Raji (cell line): ENCODE results near the gene LTA.
A peak's percentile ranks its signal among the peaks of the same experiment; 100 is the strongest.

Experiments used
- POLR2A ChIP-seq: IDR thresholded peaks from 2 replicates; pipeline ENCODE4 v1.6.1; 2011; ENCODE audit warnings: low read depth, low read length, control low read depth; ENCODE audit not compliant: insufficient read depth

Gene LTA

GRCh38 chr6:31572041-31572911, at the start of gene LTA:
LTA (plus strand) TSS chr6:31572289; CDS start chr6:31572743, 454 bp downstream.
- TF ChIP-seq POLR2A: peak; percentile 54

- TF ChIP-seq POLR2A: no peak
Measured at GRCh38 chr6:31525553-31525931, 46.5 kb upstream of the LTA start.

DNA sequence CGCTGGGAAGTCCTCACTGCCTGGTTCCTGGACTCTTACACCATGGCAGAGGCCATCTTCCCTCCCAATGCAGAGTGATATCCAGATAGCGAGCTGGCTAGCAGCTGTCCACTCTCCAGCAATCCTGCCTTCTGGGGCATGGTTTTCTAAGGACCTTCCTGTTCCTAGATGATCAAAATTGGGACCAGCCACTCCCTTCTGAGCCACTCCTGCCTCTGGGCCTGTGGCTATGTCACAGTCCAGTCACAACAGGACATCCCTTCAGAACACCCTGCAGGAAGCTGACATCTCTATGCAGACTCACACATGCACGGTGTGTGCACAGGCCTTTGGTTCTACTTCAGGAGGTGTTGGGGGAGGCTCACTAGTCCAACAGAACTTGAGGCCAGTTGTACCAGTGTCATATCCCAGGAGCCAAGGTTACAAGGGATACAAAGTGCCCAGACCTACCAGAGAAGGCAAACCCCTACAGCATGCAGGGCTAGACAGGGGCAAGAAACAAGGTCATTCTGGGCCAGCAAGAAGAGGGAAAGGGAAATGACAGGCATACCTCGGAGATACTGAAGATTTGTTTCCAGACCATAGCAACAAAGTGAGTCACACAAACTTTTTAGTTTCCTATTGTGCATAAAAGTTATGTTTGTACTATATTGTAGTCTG, 46.0 kb upstream of the LTA start:
- no peak for TF ChIP-seq POLR2A

DNA sequence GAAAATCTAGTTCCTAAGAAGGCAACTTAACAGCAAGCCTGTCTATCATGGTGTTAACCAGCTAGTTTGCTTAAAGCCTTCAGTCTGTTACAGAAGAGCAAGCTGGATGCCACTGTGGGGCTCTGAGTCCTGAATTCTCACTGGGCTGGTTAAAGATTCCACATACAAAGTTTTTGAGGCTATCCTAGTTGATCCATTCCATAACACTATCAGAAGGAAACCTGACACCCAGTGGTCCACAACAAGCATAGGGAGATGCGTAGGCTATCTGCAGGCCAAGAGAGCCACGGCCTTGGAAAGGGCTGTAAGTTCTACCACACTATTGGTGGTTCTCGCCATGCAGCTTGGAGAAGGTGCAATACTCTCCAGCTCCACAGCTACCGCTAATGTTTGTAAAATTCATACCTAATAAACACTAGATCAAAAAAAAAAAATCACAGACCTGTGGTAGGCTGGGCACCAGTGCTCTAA, 43.7 kb upstream of the LTA start:
- no peak for TF ChIP-seq POLR2A

GRCh38 chr6:31528821-31529328, 43.2 kb upstream of the LTA start, which contains the start of gene MCCD1:
MCCD1 (plus strand) TSS chr6:31528962; CDS start chr6:31529015, 53 bp downstream.
- no peak for TF ChIP-seq POLR2A

GRCh38 chr6:31529329-31530150, 42.5 kb upstream of the LTA start:
- TF ChIP-seq POLR2A: no peak

DNA sequence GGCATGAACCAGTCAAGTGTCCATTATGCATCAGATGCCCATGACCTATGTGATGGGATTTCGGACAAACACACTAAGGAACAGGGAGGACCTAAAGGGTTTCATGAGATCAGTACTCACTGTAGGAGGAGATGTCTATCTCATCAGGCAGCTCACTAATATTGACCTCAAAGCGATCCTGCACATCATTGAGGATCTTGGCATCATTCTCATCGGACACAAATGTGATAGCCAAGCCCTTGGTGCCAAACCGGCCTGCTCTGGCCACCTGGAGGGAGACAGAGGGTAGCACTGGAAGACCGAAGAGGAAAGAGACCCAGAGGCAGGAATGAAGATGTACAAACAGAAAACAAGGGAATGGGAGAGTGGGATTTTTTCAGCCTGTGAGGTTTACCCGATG, 41.4 kb upstream of the LTA start:
- no peak for TF ChIP-seq POLR2A

DNA sequence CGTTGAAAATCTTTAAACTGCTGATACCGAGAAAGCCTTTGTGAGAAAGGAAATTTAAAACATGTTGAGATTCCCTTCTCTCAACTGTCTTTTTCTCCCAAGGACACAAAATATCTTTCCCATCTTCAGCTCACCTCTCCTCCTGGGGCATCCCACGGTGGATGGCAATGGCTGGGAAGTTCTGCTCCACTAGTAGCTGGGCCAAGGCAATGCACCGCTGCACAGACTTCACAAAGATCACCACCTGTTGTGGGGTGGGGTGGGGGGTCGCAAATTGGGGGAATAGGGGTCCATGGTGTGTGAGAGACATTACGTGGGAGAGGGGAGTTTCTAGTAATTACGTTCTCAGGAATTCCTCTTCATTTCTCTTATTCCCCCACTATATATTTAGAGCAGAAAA, 40.9 kb upstream of the LTA start:
- no peak for TF ChIP-seq POLR2A

GRCh38 chr6:31531771-31532643, 40.1 kb upstream of the LTA start:
- TF ChIP-seq POLR2A: no peak

DNA sequence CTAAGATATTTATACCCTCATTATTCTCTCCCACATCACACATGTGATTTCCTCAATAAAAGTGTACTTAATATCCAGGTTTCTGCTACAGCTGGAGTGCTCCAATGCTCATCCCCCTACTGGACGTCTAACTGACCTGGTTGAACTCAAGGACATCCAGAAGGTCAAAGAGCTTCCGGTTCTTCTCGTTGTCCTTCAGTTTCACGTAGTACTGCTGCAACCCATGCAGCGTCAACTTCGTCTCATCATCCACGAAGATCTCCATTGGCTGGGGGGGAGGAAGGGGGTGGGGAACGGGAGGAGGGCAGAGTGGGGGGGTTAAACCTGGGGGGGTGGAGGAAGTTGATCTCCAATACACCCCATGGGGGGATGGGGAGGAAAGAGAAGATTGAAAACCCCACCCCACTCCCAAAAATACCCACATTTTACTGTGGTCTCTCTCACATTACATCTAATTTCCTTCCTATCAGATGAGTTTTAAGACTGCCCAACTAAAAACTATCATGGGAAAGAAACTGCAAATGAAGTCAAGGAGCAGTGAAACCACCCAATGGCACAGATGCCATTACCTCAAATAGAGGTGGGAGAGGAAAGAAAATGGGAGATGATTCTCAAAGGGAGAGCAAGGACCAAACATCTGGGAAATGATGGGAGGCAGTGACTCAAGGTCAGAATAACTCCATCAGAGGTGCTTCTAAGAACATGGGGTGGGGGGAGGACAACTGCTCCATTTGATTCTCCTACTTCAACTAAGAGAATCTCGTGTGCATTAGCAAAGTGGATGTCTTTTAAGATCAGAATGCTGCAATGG, 39.2 kb upstream of the LTA start:
- no peak for TF ChIP-seq POLR2A

- TF ChIP-seq POLR2A: no peak
Measured at GRCh38 chr6:31533455-31533841, 38.6 kb upstream of the LTA start.

DNA sequence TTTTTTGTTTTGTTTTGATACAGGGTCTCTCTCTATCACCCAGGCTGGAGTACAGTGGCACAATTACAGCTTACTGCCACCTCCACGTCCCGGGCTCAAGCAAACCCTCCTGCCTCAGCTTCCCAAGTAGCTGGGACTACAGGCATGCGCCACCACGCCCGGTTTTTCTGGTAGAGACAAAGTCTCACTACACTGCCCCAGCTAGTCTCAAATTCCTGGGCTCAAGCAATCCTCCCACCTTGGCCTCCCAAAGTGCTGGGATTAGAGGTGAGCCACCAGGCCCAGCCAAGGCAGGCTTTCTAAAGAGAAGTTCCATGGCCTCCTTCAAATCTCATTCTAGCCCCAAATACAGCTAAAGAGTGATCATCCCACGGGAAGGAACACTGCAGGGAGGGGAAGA, 38.1 kb upstream of the LTA start:
- TF ChIP-seq POLR2A: no peak

DNA sequence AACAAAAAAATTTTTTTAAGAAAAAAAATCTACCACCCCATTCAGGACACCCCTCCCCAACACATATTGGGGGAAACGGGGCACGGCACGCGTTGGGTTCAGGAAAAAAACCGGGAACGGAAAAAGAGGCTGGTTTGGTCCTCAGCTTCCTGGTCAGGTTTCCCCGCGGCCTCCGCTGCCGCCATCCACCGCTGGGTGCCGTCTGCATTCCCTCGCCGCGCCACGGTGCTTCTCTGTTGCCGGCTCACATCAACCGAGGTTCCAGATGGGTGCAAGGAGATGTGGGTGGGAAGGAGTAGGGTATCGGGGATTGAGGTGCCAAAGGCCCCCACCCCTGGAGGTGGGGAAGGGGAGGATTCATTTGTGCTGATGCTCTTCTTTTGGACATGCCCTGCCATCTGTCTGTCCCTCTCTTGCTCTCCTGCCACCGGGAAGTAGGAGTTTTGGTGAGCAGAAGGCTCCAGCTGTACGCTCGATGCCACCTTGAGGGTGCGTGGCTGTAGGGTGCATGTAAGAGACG, 37.5 kb upstream of the LTA start:
- TF ChIP-seq POLR2A: no peak

GRCh38 chr6:31535538-31536324, 36.4 kb upstream of the LTA start:
- no peak for TF ChIP-seq POLR2A
